Measurements from ENCODE around the gene H2BK1. TPM values are rescaled to one million over a fixed set of nuclear protein-coding genes. Genes with fewer than 3 reads are reported as not detected.
A peak's percentile ranks its signal among the peaks of the same experiment; 100 is the strongest.

The H2BK1 gene
- total and polyA plus RNA-seq, 2 of the 13 experiments (the other 11 are each of a cell fraction or from before 2014, with no cell fraction given): not detected

GRCh38 chr7:151172273-151173141 is 37.8 kb downstream of the H2BK1 start (continued):
- TF ChIP-seq ZNF331 (CRISPR knock-in tag; IDR thresholded peaks at IDR 0.05) (peak; percentile 79), ZNF788 (CRISPR knock-in tag; IDR thresholded peaks at IDR 0.05; ENCODE audit: borderline replicate concordance) (peak; percentile 65; the same call in 1 of the 2 replicates), ZBTB42 (CRISPR knock-in tag; IDR thresholded peaks at IDR 0.05) (no peak), SMARCE1 (IDR thresholded peaks at IDR 0.05; ENCODE audit: borderline replicate concordance) (no peak), ARID5B (CRISPR knock-in tag; IDR thresholded peaks at IDR 0.05) (peak; percentile 43; the same call in 1 of the 2 replicates), ZNF674 (CRISPR knock-in tag; IDR thresholded peaks at IDR 0.05; ENCODE audit: low read depth) (no peak), MXD4 (CRISPR knock-in tag; IDR thresholded peaks at IDR 0.05) (0 out of 2 replicates have a peak, but pooled peaks have one; percentile 46), FOXO1 (CRISPR knock-in tag; IDR thresholded peaks at IDR 0.05) (peak; percentile 27; the same call in 1 of the 2 replicates), GATAD2A (CRISPR knock-in tag; IDR thresholded peaks at IDR 0.05) (peak; percentile 70), ZNF710 (CRISPR knock-in tag; IDR thresholded peaks at IDR 0.05; ENCODE audit: borderline replicate concordance) (no peak), SNRNP70 (IDR thresholded peaks at IDR 0.05; ENCODE audit: low read depth, low read length) (no peak), ZNF713 (CRISPR knock-in tag; IDR thresholded peaks at IDR 0.05) (no peak), RFXAP (CRISPR knock-in tag; IDR thresholded peaks at IDR 0.05; ENCODE audit: borderline replicate concordance) (0 out of 2 replicates have a peak, but pooled peaks have one; percentile 37), HMGXB3 (CRISPR knock-in tag; IDR thresholded peaks at IDR 0.05; ENCODE audit: borderline replicate concordance) (peak; percentile 56; the same call in 1 of the 2 replicates), SCMH1 (CRISPR knock-in tag; IDR thresholded peaks at IDR 0.05; ENCODE audit: borderline replicate concordance) (no peak), HMG20B (CRISPR knock-in tag; conservative IDR thresholded peaks at IDR 0.05) (0 out of 2 replicates have a peak, but pooled peaks have one; percentile 45)
